Measurements from ENCODE around the gene GSK3B. TPM values are rescaled to one million over a fixed set of nuclear protein-coding genes. Genes with fewer than 3 reads are reported as not detected.

The GSK3B gene
- total RNA-seq, 2 donors from 2014 or later = 36.7 to 47.9 TPM

DNA sequence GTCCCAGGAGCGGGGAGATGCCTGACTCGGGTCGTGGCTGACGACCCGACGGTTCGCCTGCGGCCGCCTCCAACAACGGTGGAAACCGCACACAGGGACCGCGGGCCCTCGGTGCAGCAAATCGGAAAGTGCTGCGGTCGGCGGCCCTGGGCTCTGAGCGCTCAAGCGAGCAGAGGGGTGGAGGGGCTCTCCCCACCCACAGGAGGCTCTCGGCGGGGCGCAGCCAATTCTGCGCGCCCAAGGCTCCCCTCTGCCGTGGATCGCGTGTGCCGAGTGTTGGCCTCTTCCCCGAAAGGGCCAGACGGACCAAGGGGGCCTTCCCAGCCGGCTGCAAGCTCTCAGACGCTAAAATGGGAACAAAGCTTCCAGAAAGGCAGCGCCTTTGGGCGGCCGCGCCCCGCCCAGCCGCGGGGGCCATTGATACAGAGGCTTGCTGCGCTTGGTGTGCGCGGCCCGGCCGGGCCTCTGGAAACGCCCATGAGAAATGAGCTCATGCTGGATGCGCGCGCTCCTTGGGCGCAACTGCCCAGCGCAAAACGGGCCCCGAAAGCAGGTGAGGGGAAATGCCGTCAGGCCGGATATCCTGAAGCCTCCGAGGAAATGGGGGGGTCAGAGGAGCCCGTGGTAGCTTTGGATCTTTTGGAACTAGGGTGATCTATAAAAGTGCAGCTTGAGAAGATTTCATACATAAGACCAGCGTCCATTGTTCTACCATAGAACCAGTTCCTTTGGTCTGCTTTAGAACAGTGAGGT is 1.2 kb upstream of the GSK3B start:
- Histone ChIP-seq H3K4me3 (peak overlapping the region; percentile 88 to 91), H3K27me3 (replicated peaks; ENCODE audit: insufficient read depth) (no peaks in the 10 kb centered on the region), H3K27ac (peak overlapping the region; percentile 100), H3K36me3 (no peaks in the 10 kb centered on the region), H3K4me1 (replicated peaks) (peaks cover 6% of the 10 kb centered on the region), H3K9me3 (no peaks in the 10 kb centered on the region)
- peak; percentile 89 for DNase-seq (ENCODE audit: low spot score)
- TF ChIP-seq, protein P1, sequence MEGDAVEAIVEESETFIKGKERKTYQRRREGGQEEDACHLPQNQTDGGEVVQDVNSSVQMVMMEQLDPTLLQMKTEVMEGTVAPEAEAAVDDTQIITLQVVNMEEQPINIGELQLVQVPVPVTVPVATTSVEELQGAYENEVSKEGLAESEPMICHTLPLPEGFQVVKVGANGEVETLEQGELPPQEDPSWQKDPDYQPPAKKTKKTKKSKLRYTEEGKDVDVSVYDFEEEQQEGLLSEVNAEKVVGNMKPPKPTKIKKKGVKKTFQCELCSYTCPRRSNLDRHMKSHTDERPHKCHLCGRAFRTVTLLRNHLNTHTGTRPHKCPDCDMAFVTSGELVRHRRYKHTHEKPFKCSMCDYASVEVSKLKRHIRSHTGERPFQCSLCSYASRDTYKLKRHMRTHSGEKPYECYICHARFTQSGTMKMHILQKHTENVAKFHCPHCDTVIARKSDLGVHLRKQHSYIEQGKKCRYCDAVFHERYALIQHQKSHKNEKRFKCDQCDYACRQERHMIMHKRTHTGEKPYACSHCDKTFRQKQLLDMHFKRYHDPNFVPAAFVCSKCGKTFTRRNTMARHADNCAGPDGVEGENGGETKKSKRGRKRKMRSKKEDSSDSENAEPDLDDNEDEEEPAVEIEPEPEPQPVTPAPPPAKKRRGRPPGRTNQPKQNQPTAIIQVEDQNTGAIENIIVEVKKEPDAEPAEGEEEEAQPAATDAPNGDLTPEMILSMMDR (IDR thresholded peaks at IDR 0.05) = no peak
- TF ChIP-seq POLR2A (IDR thresholded peaks at IDR 0.05) (peak; percentile 87), POLR2AphosphoS5 (IDR thresholded peaks at IDR 0.05) (peak; percentile 82)
- WGBS = 0% methylated on average over 34 of the region's 58 CpGs
- intact Hi-C loops (cut with DNase I) = loop anchor here (5.0 kb wide), 1 partner anchor 203 kb away; no protein-coding TSS in a partner anchor

GRCh38 chr3:120094776-120095225 is 554 bp upstream of the GSK3B start:
- H3K4me3 ChIP-seq = peak overlapping the region; percentile 88 to 91
- intact Hi-C loops (cut with DNase I) = loop anchor here (5.0 kb wide), 2 partner anchors 202 to 322 kb away; no protein-coding TSS in a partner anchor
- peaks cover 6% of the 10 kb centered on the region for H3K4me1 ChIP-seq (replicated peaks)
- H3K36me3 ChIP-seq = no peaks in the 10 kb centered on the region
- 0% methylated on average over 31 of the region's 31 CpGs for WGBS
- H3K9me3 ChIP-seq = no peaks in the 10 kb centered on the region
- TF ChIP-seq POLR2AphosphoS5 (IDR thresholded peaks at IDR 0.05) (peak; percentile 86), POLR2A (IDR thresholded peaks at IDR 0.05) (no peak)
- DNase-seq (ENCODE audit: low spot score) = peak; percentile 99
- no peaks in the 10 kb centered on the region for H3K27me3 ChIP-seq (replicated peaks; ENCODE audit: insufficient read depth)
- H3K27ac ChIP-seq = peak overlapping the region; percentile 100

DNA sequence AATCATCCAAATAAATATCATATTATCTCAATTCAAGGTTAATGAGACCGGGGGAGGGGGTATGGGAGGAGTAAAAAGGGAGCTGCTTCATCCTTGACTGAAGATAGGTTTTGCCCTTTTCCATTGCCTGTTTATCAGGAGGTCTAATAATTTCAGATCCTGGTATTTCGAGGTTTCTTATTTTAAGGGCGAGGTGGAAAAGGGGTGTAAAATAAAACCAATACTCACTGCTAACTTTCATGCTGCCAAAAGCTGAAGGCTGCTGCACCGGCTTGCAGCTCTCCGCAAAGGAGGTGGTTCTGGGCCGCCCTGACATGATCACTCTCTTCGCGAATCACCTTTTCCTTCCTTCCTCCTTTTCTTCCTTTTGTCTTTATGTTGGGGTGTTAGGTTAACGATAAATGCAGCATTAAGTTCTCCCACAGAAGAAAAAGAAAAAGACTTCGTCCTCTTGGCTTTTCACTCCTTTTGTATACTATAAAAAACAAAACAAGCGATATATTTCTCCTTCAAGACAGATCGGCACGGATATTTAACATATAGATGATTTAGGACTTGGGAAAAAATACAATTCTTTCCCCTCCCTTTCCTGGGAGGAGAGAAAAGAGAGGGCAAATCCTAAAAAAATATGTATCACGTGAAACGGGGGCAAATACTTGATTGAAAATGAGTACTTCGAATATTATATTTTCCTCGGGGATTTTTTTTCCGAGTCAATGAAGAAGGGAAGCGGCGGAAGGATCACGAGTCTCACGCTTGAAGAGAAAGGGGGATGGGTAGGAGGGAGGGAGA is 932 bp downstream of the GSK3B start:
- H3K9me3 ChIP-seq = no peaks in the 10 kb centered on the region
- peaks cover 6% of the 10 kb centered on the region for H3K4me1 ChIP-seq (replicated peaks)
- intact Hi-C loops (cut with DNase I) = loop anchor here (5.0 kb wide), 1 partner anchor 324 kb away; no protein-coding TSS in a partner anchor
- WGBS = under 1% methylated on average over 22 of the region's 22 CpGs
- peak; percentile 14 for DNase-seq (ENCODE audit: low spot score)
- H3K27me3 ChIP-seq (replicated peaks; ENCODE audit: insufficient read depth) = no peaks in the 10 kb centered on the region
- peak; percentile 3 for TF ChIP-seq POLR2AphosphoS5 (IDR thresholded peaks at IDR 0.05)
- TF ChIP-seq, protein P1 (IDR thresholded peaks at IDR 0.05) = no peak
- peak overlapping the region; percentile 61 to 91 for H3K4me3 ChIP-seq
- peak overlapping the region; percentile 100 for H3K27ac ChIP-seq
- no peaks in the 10 kb centered on the region for H3K36me3 ChIP-seq

- 0% methylated on average over 1 of the region's 1 CpG for WGBS
- intact Hi-C loops (cut with DNase I) = loop anchor here (5.0 kb wide), 1 partner anchor 325 kb away; no protein-coding TSS in a partner anchor
- DNase-seq (ENCODE audit: low spot score) = no peak
- H3K4me3 ChIP-seq = peak overlapping the region; percentile 61 to 91
- TF ChIP-seq, protein P1 (IDR thresholded peaks at IDR 0.05) = no peak
- TF ChIP-seq POLR2AphosphoS5 (IDR thresholded peaks at IDR 0.05) (no peak), POLR2A (IDR thresholded peaks at IDR 0.05) (no peak)
- peaks cover 6% of the 10 kb centered on the region for H3K4me1 ChIP-seq (replicated peaks)
- H3K9me3 ChIP-seq = no peaks in the 10 kb centered on the region
- no peak overlapping the region for H3K27ac ChIP-seq
- H3K36me3 ChIP-seq = no peaks in the 10 kb centered on the region
- no peaks in the 10 kb centered on the region for H3K27me3 ChIP-seq (replicated peaks; ENCODE audit: insufficient read depth)
Measured at GRCh38 chr3:120092474-120092873, 1.8 kb downstream of the GSK3B start.

- no peaks in the 10 kb centered on the region for H3K36me3 ChIP-seq
- TF ChIP-seq POLR2AphosphoS5 (IDR thresholded peaks at IDR 0.05) (no peak), POLR2A (IDR thresholded peaks at IDR 0.05) (no peak)
- TF ChIP-seq, protein P1 (IDR thresholded peaks at IDR 0.05) = no peak
- WGBS = 43% methylated on average over 1 of the region's 1 CpG
- peak overlapping the region in 1 of 2 donors; percentile 91 for H3K4me3 ChIP-seq
- H3K27me3 ChIP-seq (replicated peaks; ENCODE audit: insufficient read depth) = no peaks in the 10 kb centered on the region
- no peak overlapping the region for H3K27ac ChIP-seq
- H3K4me1 ChIP-seq (replicated peaks) = no peaks in the 10 kb centered on the region
- H3K9me3 ChIP-seq = no peaks in the 10 kb centered on the region
- intact Hi-C loops (cut with DNase I) = loop anchor here (5.0 kb wide), 1 partner anchor 327 kb away; no protein-coding TSS in a partner anchor
- no peak for DNase-seq (ENCODE audit: low spot score)
Measured at GRCh38 chr3:120090422-120090821, 3.8 kb downstream of the GSK3B start.

Measured in prostate gland (tissue), 2 donors.